Neural cell (in vitro differentiated cells): Measurements from ENCODE around the gene VSIG8. TPM values are rescaled to one million over a fixed set of nuclear protein-coding genes. Genes with fewer than 3 reads are reported as not detected.

Source experiments
- H2AFZ ChIP-seq: fragments of 200-600, 300-800 bp; sonication (generic), shearing (Covaris generic); 2 replicates; pipeline ENCODE4 v1.6.0; 2014; ENCODE audit warnings: low read depth, mild to moderate bottlenecking, antibody characterized with exemption, low read length, moderate library complexity
- H3F3A ChIP-seq: fragments of 200-600 bp; shearing (Covaris generic); 2 replicates; pipeline ENCODE4 v1.6.1; 2016; ENCODE audit warnings: mild to moderate bottlenecking, moderate library complexity, mixed read lengths, antibody characterized with exemption, low read length; ENCODE audit not compliant: insufficient read depth, poor library complexity, severe bottlenecking
- H3K27ac ChIP-seq: fragments of 200-600, 300-800 bp; sonication (generic), shearing (Covaris generic); 2 replicates; pipeline ENCODE4 v1.5.1; 2014; ENCODE audit warnings: mild to moderate bottlenecking, low read length, moderate library complexity
- H3K27me3 ChIP-seq: fragments of 300-800, 200-600 bp; sonication (generic), shearing (Covaris generic); 2 replicates; pipeline ENCODE4 v1.6.0; 2014; ENCODE audit warnings: mild to moderate bottlenecking, low read depth, low read length, moderate library complexity; ENCODE audit not compliant: insufficient read depth
- H3K36me3 ChIP-seq: fragments of 300-800, 200-600 bp; sonication (generic), shearing (Covaris generic); 2 replicates; pipeline ENCODE4 v1.5.1; 2014; ENCODE audit warnings: mild to moderate bottlenecking, antibody characterized with exemption, low read length, moderate library complexity; ENCODE audit not compliant: insufficient read depth
- H3K4me2 ChIP-seq: fragments of 300-800, 200-600 bp; sonication (generic), shearing (Covaris generic); 2 replicates; pipeline ENCODE4 v1.6.0; 2014; ENCODE audit warnings: mild to moderate bottlenecking, low read length
- H3K4me3 ChIP-seq: fragments of 300-800, 200-600 bp; sonication (generic), shearing (Covaris generic); 2 replicates; pipeline ENCODE4 v1.5.1; 2014; ENCODE audit warnings: mild to moderate bottlenecking, low read length, moderate library complexity
- H3K79me2 ChIP-seq: fragments of 200-600 bp; shearing (Covaris generic); replicated peaks from 2 replicates; pipeline ENCODE4 v1.6.0; 2014; ENCODE audit warnings: mild to moderate bottlenecking, low read length, moderate library complexity; ENCODE audit not compliant: insufficient read depth
- H3K9ac ChIP-seq: fragments of 300-800, 200-600 bp; sonication (generic), shearing (Covaris generic); 2 replicates; pipeline ENCODE4 v1.6.1; 2016; ENCODE audit warnings: mild to moderate bottlenecking, low read length, mixed read lengths
- H3K9me2 ChIP-seq: fragments of 200-600 bp; shearing (Covaris generic); 2 replicates; pipeline ENCODE4 v1.6.1; 2016; ENCODE audit warnings: mild to moderate bottlenecking, low read length, mixed read lengths; ENCODE audit not compliant: insufficient read depth
- H3K9me3 ChIP-seq: fragments of 200-600, 300-800 bp; sonication (generic), shearing (Covaris generic); 2 replicates; pipeline ENCODE4 v1.6.1; 2016; ENCODE audit warnings: mild to moderate bottlenecking, mixed run types, low read length, moderate library complexity, mixed read lengths
- H4K20me1 ChIP-seq: fragments of 200-600 bp; shearing (Covaris generic); 2 replicates; pipeline ENCODE4 v1.6.1; 2016; ENCODE audit warnings: mild to moderate bottlenecking, mixed run types; ENCODE audit not compliant: insufficient read depth
- CTCF ChIP-seq: fragments of 450-650 bp; IDR thresholded peaks from 2 replicates; pipeline ENCODE4 v1.5.1; 2014; ENCODE audit warnings: antibody characterized with exemption, mild to moderate bottlenecking, moderate library complexity; ENCODE audit not compliant: poor library complexity, severe bottlenecking
- EP300 ChIP-seq: fragments of 450-650 bp; conservative IDR thresholded peaks from 2 replicates; pipeline ENCODE4 v1.6.1; 2014; ENCODE audit warnings: antibody characterized with exemption, mild to moderate bottlenecking, moderate library complexity; ENCODE audit not compliant: poor library complexity, severe bottlenecking
- EZH2 ChIP-seq: fragments of 200-600, 300-800 bp; shearing (Covaris generic), sonication (generic); IDR thresholded peaks from 2 replicates; pipeline ENCODE4 v1.6.1; 2014; ENCODE audit warnings: antibody characterized with exemption, low read length, borderline replicate concordance, mild to moderate bottlenecking; ENCODE audit not compliant: insufficient read depth, poor library complexity, severe bottlenecking
- MXI1 ChIP-seq: fragments of 450-650 bp; conservative IDR thresholded peaks from 2 replicates; pipeline ENCODE4 v1.6.1; 2014; ENCODE audit warnings: antibody characterized with exemption, mild to moderate bottlenecking; ENCODE audit not compliant: poor library complexity, severe bottlenecking
- POLR2AphosphoS5 ChIP-seq: IDR thresholded peaks from 2 replicates; pipeline ENCODE4 v1.6.1; 2012
- RAD21 ChIP-seq: fragments of 450-650 bp; conservative IDR thresholded peaks from 2 replicates; pipeline ENCODE4 v1.6.1; 2014; ENCODE audit warnings: antibody characterized with exemption, mild to moderate bottlenecking, moderate library complexity
- SMC3 ChIP-seq: fragments of 450-650 bp; conservative IDR thresholded peaks from 2 replicates; pipeline ENCODE4 v1.6.1; 2014; ENCODE audit warnings: antibody characterized with exemption, mild to moderate bottlenecking, moderate library complexity; ENCODE audit not compliant: poor library complexity
- TAF1 ChIP-seq: IDR thresholded peaks from 2 replicates; pipeline ENCODE4 v1.6.1; 2012; ENCODE audit warnings: low read depth
- polyA plus RNA-seq: library from polyadenylated mRNA; depleted of rRNA; stranded (reverse); fragments of >200 nt; gene quantifications from 2 replicates; pipeline ENCODE4 v1.2.3, GENCODE V29; 2014
- TF ChIP-seq, protein P1 (sequence below): IDR thresholded peaks from 2 replicates; pipeline ENCODE4 v1.6.1; 2012; ENCODE audit warnings: borderline replicate concordance

Gene VSIG8
- polyA plus RNA-seq, 1 donor from 2014 or later: 0.37 TPM

- Histone ChIP-seq H3K4me2 (no peak overlapping the region), H3K9me3 (no peaks in the 10 kb centered on the region), H2AFZ (no peak overlapping the region), H3K4me3 (no peak overlapping the region), H3K9me2 (no peaks in the 10 kb centered on the region), H3K27ac (no peak overlapping the region), H3K27me3 (peaks cover 82% of the 10 kb centered on the region), H4K20me1 (no peaks in the 10 kb centered on the region), H3K36me3 (no peaks in the 10 kb centered on the region), H3K9ac (no peak overlapping the region), H3F3A (no peaks in the 10 kb centered on the region), H3K79me2 (no peaks in the 10 kb centered on the region)
- TF ChIP-seq RAD21 (no peak), EP300 (no peak), EZH2 (no peak), MXI1 (no peak), SMC3 (no peak), POLR2AphosphoS5 (no peak), TAF1 (no peak), CTCF (no peak)
- TF ChIP-seq, protein P1, sequence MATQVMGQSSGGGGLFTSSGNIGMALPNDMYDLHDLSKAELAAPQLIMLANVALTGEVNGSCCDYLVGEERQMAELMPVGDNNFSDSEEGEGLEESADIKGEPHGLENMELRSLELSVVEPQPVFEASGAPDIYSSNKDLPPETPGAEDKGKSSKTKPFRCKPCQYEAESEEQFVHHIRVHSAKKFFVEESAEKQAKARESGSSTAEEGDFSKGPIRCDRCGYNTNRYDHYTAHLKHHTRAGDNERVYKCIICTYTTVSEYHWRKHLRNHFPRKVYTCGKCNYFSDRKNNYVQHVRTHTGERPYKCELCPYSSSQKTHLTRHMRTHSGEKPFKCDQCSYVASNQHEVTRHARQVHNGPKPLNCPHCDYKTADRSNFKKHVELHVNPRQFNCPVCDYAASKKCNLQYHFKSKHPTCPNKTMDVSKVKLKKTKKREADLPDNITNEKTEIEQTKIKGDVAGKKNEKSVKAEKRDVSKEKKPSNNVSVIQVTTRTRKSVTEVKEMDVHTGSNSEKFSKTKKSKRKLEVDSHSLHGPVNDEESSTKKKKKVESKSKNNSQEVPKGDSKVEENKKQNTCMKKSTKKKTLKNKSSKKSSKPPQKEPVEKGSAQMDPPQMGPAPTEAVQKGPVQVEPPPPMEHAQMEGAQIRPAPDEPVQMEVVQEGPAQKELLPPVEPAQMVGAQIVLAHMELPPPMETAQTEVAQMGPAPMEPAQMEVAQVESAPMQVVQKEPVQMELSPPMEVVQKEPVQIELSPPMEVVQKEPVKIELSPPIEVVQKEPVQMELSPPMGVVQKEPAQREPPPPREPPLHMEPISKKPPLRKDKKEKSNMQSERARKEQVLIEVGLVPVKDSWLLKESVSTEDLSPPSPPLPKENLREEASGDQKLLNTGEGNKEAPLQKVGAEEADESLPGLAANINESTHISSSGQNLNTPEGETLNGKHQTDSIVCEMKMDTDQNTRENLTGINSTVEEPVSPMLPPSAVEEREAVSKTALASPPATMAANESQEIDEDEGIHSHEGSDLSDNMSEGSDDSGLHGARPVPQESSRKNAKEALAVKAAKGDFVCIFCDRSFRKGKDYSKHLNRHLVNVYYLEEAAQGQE: no peak
Observed at GRCh38 chr1:159829822-159830465, 32.5 kb downstream of the VSIG8 start.

DNA sequence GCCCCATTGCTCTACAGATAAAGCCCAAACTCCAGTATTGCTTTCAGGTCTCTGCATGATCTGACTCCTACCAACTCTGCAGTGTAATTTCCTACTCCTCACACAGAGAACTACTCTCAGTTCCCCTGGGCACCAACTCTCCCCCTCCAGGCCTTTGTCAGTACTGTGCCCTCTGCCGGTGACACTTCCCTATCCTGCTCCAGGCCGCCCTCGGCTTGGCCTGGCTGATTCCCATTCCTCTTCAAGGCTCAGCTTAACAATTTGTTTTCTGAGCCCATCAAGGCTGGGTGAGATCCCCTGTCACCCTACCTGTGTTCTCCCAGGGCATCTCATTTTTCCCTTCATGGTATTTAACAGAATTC is 33.2 kb downstream of the VSIG8 start:
- Histone ChIP-seq H3K9ac (no peak overlapping the region), H4K20me1 (no peaks in the 10 kb centered on the region), H3F3A (no peaks in the 10 kb centered on the region), H3K4me3 (no peak overlapping the region), H3K79me2 (no peaks in the 10 kb centered on the region), H3K36me3 (no peaks in the 10 kb centered on the region), H2AFZ (no peak overlapping the region), H3K9me3 (no peaks in the 10 kb centered on the region), H3K9me2 (no peaks in the 10 kb centered on the region), H3K4me2 (no peak overlapping the region), H3K27me3 (peaks cover 82% of the 10 kb centered on the region), H3K27ac (no peak overlapping the region)
- TF ChIP-seq MXI1: no peak
- TF ChIP-seq EP300: no peak
- TF ChIP-seq POLR2AphosphoS5: no peak
- peak; percentile 17 for TF ChIP-seq CTCF
